RWPE1 (cell line): ENCODE measurements around the gene UPK3A.

Source experiments
- CTCF ChIA-PET: fragments of 350-600 bp; sonication (Branson Sonifier 250); formaldehyde crosslinking; extraction: SDS; loops from one replicate; lab custom pipeline; 2021; lab: Yijun Ruan, JAX
- POLR2A ChIA-PET: fragments of 400-600 bp; formaldehyde crosslinking; extraction: SDS; loops from one replicate; lab custom pipeline; 2020; ENCODE audit warnings: antibody characterized with exemption; ENCODE audit not compliant: low non-redundant PET; lab: Yijun Ruan, JAX
- DNase-seq: peaks from one replicate; pipeline ENCODE4 v3.0.0; 2012; ENCODE audit warnings: low spot score
- H3K27ac ChIP-seq: fragments of 450-650 bp; 2 replicates; pipeline ENCODE4 v1.5.1; 2017
- CTCF ChIP-seq: fragments of 450-650 bp; conservative IDR thresholded peaks from 2 replicates; pipeline ENCODE4 v1.5.1; 2017; ENCODE audit warnings: low read depth, mild to moderate bottlenecking

The UPK3A gene

GRCh38 chr22:45328822-45329529 is 44.2 kb downstream of the UPK3A start:
- H3K27ac ChIP-seq: no peak overlapping the region
- no peak for TF ChIP-seq CTCF
- DNase-seq: no peak
- POLR2A ChIA-PET: no interaction called here
- CTCF ChIA-PET: no interaction called here

GRCh38 chr22:45329530-45329936 is 44.8 kb downstream of the UPK3A start:
- TF ChIP-seq CTCF: no peak
- ChIA-PET POLR2A (no interaction called here), CTCF (interaction anchor here (0.7 kb wide), 1 partner anchor 473 kb away, joined by 3 read pairs; no protein-coding TSS in a partner anchor)
- no peak overlapping the region for H3K27ac ChIP-seq
- no peak for DNase-seq

GRCh38 chr22:45330548-45330947 is 45.8 kb downstream of the UPK3A start:
- peak overlapping the region; percentile 53; the same call in 1 of the 2 replicates for H3K27ac ChIP-seq
- TF ChIP-seq CTCF: no peak
- ChIA-PET POLR2A (no interaction called here), CTCF (no interaction called here)
- DNase-seq: no peak

- no peak for TF ChIP-seq CTCF
- H3K27ac ChIP-seq: peak overlapping the region; percentile 53
- CTCF ChIA-PET: no interaction called here
Observed at GRCh38 chr22:45331486-45331885, 46.7 kb downstream of the UPK3A start.

GRCh38 chr22:45332001-45332400 is 47.3 kb downstream of the UPK3A start:
- no peak for TF ChIP-seq CTCF
- POLR2A ChIA-PET: no interaction called here
- CTCF ChIA-PET: interaction anchor here (0.6 kb wide), 1 partner anchor 1646 kb away, joined by 3 read pairs; no protein-coding TSS in a partner anchor
- no peak for DNase-seq
- peak overlapping the region; percentile 53 for H3K27ac ChIP-seq

More at GRCh38 chr22:45331486-45331885, 46.7 kb downstream of the UPK3A start:
- POLR2A ChIA-PET: no interaction called here
- no peak for DNase-seq

- no peak for TF ChIP-seq CTCF
- ChIA-PET CTCF (no interaction called here), POLR2A (no interaction called here)
- peak; percentile 48 for DNase-seq
- peak overlapping the region; percentile 92 for H3K27ac ChIP-seq
Observed at GRCh38 chr22:45334068-45334467, 49.3 kb downstream of the UPK3A start.
